ENCODE results near the gene ISG15. TPM values are rescaled to one million over a fixed set of nuclear protein-coding genes. Genes with fewer than 3 reads are reported as not detected.
"Not testable (repeated sequence)": the region's sequence is repeated elsewhere in the genome, so short reads cannot be mapped to it uniquely, and the experiment has no call there.

ISG15 gene
- total RNA-seq, 2 donors from 2014 or later: 46.6 to 48.4 TPM

DNA sequence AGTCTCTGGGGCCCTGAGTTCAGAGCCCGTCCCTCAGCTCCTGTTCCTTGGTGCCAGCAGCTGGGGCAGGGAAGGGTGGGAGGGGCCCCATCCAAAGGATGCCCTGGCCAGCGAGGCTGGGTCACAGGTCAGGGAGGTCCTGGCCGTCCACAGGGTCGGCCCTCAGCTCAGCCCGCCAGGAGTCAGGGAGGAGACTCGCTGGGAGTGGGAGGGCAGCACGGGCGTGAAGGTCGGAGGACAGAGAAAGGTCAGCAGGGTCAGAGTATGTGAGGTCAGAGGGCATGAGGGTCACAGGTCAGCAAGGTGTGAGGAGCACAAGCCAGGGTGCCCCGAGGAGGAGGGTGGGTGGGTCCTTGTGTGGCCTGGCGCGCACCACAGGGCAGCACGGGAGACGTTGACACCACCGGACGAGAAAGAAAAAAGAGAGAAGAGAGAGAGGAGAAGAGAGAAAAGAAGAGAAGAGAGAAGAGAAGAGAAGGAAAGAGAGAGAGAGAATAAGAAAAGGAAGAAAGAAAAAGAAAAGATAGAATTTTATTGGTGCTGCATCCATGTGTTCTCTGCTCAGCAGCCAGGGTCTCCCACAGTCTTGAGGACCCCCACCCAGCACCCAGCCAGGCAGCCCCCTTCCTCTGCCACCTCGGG lies 38.5 kb upstream of the ISG15 start:
- no peak for DNase-seq
- peaks cover 25% of the 10 kb centered on the region for H3K27me3 ChIP-seq (ENCODE audit: control insufficient read depth, insufficient read depth, low read length, poor library complexity, severe bottlenecking)
- H3K27ac Mint-ChIP-seq: no peak overlapping the region
- no peak overlapping the region for H3K27ac ChIP-seq (ENCODE audit: low read depth, low read length)
- H3K4me1 Mint-ChIP-seq: no peaks in the 10 kb centered on the region
- H3K9me3 Mint-ChIP-seq: peaks cover 5% of the 10 kb centered on the region
- no peak overlapping the region for H3K4me3 ChIP-seq (ENCODE audit: low read length)
- 91 to 92% methylated on average over 10 to 17 of the region's 17 CpGs for WGBS, 2 experiments (ENCODE audit: insufficient coverage in 1 of 2, insufficient read length in 1 of 2)
- TF ChIP-seq, protein P1, sequence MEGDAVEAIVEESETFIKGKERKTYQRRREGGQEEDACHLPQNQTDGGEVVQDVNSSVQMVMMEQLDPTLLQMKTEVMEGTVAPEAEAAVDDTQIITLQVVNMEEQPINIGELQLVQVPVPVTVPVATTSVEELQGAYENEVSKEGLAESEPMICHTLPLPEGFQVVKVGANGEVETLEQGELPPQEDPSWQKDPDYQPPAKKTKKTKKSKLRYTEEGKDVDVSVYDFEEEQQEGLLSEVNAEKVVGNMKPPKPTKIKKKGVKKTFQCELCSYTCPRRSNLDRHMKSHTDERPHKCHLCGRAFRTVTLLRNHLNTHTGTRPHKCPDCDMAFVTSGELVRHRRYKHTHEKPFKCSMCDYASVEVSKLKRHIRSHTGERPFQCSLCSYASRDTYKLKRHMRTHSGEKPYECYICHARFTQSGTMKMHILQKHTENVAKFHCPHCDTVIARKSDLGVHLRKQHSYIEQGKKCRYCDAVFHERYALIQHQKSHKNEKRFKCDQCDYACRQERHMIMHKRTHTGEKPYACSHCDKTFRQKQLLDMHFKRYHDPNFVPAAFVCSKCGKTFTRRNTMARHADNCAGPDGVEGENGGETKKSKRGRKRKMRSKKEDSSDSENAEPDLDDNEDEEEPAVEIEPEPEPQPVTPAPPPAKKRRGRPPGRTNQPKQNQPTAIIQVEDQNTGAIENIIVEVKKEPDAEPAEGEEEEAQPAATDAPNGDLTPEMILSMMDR (conservative IDR thresholded peaks at IDR 0.05): no peak
- H3K36me3 ChIP-seq (ENCODE audit: control insufficient read depth, insufficient read depth, low read length): no peaks in the 10 kb centered on the region
- no peaks in the 10 kb centered on the region for H3K4me1 ChIP-seq (ENCODE audit: control insufficient read depth, insufficient read depth, low read length)
- no peaks in the 10 kb centered on the region for H3K9me3 ChIP-seq (ENCODE audit: control insufficient read depth, low read length)
- no peak overlapping the region for H3K4me3 Mint-ChIP-seq
- H3K36me3 Mint-ChIP-seq (ENCODE audit: low read depth): peaks cover 3% of the 10 kb centered on the region
- peaks cover 21% of the 10 kb centered on the region for H3K27me3 Mint-ChIP-seq (ENCODE audit: insufficient read depth)
- H3K9ac ChIP-seq (ENCODE audit: extremely low read depth, low read length, poor library complexity, severe bottlenecking): no peak overlapping the region

- WGBS, 2 experiments (ENCODE audit: insufficient coverage in 1 of 2, insufficient read length in 1 of 2): 76 to 88% methylated on average over 4 to 9 of the region's 9 CpGs
- Mint-ChIP-seq H3K27ac (no peak overlapping the region), H3K4me1 (no peaks in the 10 kb centered on the region), H3K36me3 (ENCODE audit: low read depth) (peaks cover 3% of the 10 kb centered on the region), H3K27me3 (ENCODE audit: insufficient read depth) (peaks cover 21% of the 10 kb centered on the region), H3K4me3 (no peak overlapping the region), H3K9me3 (peaks cover 5% of the 10 kb centered on the region)
- H3K4me3 ChIP-seq (ENCODE audit: low read length): no peak overlapping the region
- H3K27ac ChIP-seq (ENCODE audit: low read depth, low read length): no peak overlapping the region
- DNase-seq: no peak
- no peaks in the 10 kb centered on the region for H3K36me3 ChIP-seq (ENCODE audit: control insufficient read depth, insufficient read depth, low read length)
- no peaks in the 10 kb centered on the region for H3K4me1 ChIP-seq (ENCODE audit: control insufficient read depth, insufficient read depth, low read length)
- TF ChIP-seq, protein P1 (conservative IDR thresholded peaks at IDR 0.05): no peak
- no peaks in the 10 kb centered on the region for H3K9me3 ChIP-seq (ENCODE audit: control insufficient read depth, low read length)
- peaks cover 20% of the 10 kb centered on the region for H3K27me3 ChIP-seq (ENCODE audit: control insufficient read depth, insufficient read depth, low read length, poor library complexity, severe bottlenecking)
- no peak overlapping the region for H3K9ac ChIP-seq (ENCODE audit: extremely low read depth, low read length, poor library complexity, severe bottlenecking)
These were observed 37.9 kb upstream of the ISG15 start for GRCh38 chr1:975365-975764.

DNA sequence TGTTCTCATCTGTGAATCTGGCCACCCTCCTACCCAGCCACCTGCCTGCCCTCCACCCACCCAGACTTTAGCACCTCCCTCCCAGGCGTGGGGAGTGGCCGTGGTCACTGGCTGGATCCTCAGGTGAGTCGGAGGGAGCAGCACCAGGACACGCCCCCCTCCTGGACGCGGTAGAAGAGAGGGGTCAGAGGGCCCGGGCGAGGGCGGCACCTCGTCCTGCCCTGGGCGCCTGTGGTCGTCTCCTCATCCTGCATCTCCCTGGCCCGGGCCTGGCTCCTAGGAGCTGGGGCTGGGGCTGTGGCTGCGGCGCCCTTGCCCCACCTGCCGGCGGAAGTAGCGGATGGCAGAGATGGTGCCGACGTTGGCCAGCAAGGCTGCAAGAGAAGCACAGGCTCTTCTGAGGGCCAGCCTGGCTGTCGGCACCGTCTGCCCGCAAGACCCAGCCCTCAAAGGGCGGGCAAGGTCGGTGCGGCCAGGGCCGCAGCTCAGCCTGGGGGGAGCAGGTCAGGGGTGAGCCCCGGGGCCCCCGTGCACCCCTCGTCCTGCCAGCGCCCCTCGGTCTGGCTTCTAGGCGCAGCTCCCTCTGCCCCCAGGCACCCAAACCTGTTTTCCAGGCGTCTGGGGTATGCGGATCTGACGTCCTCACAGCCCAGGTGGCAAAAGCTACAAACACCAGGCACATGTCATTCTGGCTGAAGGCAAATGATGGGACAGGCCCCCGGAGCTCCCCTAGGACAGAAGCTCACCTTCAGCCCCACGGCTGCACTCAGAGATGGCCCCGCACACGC lies 37.2 kb upstream of the ISG15 start:
- Histone ChIP-seq H3K9ac (ENCODE audit: extremely low read depth, low read length, poor library complexity, severe bottlenecking) (no peak overlapping the region), H3K4me1 (ENCODE audit: control insufficient read depth, insufficient read depth, low read length) (no peaks in the 10 kb centered on the region), H3K9me3 (ENCODE audit: control insufficient read depth, low read length) (no peaks in the 10 kb centered on the region), H3K27ac (ENCODE audit: low read depth, low read length) (no peak overlapping the region), H3K4me3 (ENCODE audit: low read length) (no peak overlapping the region), H3K27me3 (ENCODE audit: control insufficient read depth, insufficient read depth, low read length, poor library complexity, severe bottlenecking) (peaks cover 17% of the 10 kb centered on the region), H3K36me3 (ENCODE audit: control insufficient read depth, insufficient read depth, low read length) (no peaks in the 10 kb centered on the region)
- Mint-ChIP-seq H3K27ac (no peak overlapping the region), H3K27me3 (ENCODE audit: insufficient read depth) (peaks cover 23% of the 10 kb centered on the region), H3K36me3 (ENCODE audit: low read depth) (peaks cover 3% of the 10 kb centered on the region), H3K4me3 (no peak overlapping the region), H3K4me1 (no peaks in the 10 kb centered on the region), H3K9me3 (peaks cover 5% of the 10 kb centered on the region)
- peak; percentile 96 for DNase-seq
- TF ChIP-seq, protein P1 (conservative IDR thresholded peaks at IDR 0.05): peak; percentile 80
- 13 to 31% methylated on average over 11 to 39 of the region's 40 CpGs for WGBS, 2 experiments (ENCODE audit: insufficient coverage in 1 of 2, insufficient read length in 1 of 2)

DNA sequence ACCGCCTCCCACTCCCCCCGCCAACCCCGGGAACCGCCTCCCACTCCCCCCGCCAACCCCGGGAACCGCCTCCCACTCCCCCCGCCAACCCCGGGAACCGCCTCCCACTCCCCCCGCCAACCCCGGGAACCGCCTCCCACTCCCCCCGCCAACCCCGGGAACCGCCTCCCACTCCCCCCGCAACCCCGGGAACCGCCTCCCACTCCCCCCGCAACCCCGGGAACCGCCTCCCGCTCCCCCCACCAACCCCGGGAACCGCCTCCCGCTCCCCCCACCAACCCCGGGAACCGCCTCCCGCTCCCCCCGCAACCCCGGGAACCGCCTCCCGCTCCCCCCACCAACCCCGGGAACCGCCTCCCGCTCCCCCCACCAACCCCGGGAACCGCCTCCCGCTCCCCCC lies 36.5 kb upstream of the ISG15 start:
- not testable (repeated sequence) for H3K27ac ChIP-seq (ENCODE audit: low read depth, low read length); H3K9me3 ChIP-seq (ENCODE audit: control insufficient read depth, low read length); H3K4me3 ChIP-seq (ENCODE audit: low read length); DNase-seq; H3K9ac ChIP-seq (ENCODE audit: extremely low read depth, low read length, poor library complexity, severe bottlenecking); H3K36me3 Mint-ChIP-seq (ENCODE audit: low read depth); H3K9me3 Mint-ChIP-seq; H3K4me3 Mint-ChIP-seq; H3K4me1 Mint-ChIP-seq; H3K27ac Mint-ChIP-seq; H3K36me3 ChIP-seq (ENCODE audit: control insufficient read depth, insufficient read depth, low read length); H3K4me1 ChIP-seq (ENCODE audit: control insufficient read depth, insufficient read depth, low read length)
- H3K27me3 ChIP-seq (ENCODE audit: control insufficient read depth, insufficient read depth, low read length, poor library complexity, severe bottlenecking): peaks cover 17% of the 10 kb centered on the region
- WGBS, 2 experiments (ENCODE audit: insufficient coverage in 1 of 2, insufficient read length in 1 of 2): no CpG with 5 or more reads among the region's 39 CpGs
- H3K27me3 Mint-ChIP-seq (ENCODE audit: insufficient read depth): peaks cover 26% of the 10 kb centered on the region

All from endodermal cell (in vitro differentiated cells).